Endodermal cell (in vitro differentiated cells): Measurements from ENCODE around the gene CST1. TPM values are rescaled to one million over a fixed set of nuclear protein-coding genes. Genes with fewer than 3 reads are reported as not detected.
"Not testable (repeated sequence)": the region's sequence is repeated elsewhere in the genome, so short reads cannot be mapped to it uniquely, and the experiment has no call there.

Experiments used
- DNase-seq: peaks from one replicate; pipeline ENCODE4 v3.0.0-alpha.2; 2017
- H3K27ac ChIP-seq: 2 replicates; pipeline ENCODE4 v1.5.1; 2013; ENCODE audit warnings: mild to moderate bottlenecking, low read depth, low read length, moderate library complexity
- H3K27me3 ChIP-seq: 2 replicates; pipeline ENCODE4 v1.6.1; 2013; ENCODE audit warnings: mild to moderate bottlenecking, low read length, moderate library complexity; ENCODE audit not compliant: insufficient read depth, control insufficient read depth, poor library complexity, severe bottlenecking
- H3K36me3 ChIP-seq: 2 replicates; pipeline ENCODE4 v1.7.0; 2013; ENCODE audit warnings: mild to moderate bottlenecking, low read length, moderate library complexity; ENCODE audit not compliant: control insufficient read depth, insufficient read depth
- H3K4me1 ChIP-seq: one replicate; pipeline ENCODE4 v1.7.0; 2013; ENCODE audit warnings: low read length; ENCODE audit not compliant: control insufficient read depth, insufficient read depth
- H3K4me3 ChIP-seq: 2 replicates; pipeline ENCODE4 v1.5.1; 2013; ENCODE audit warnings: mild to moderate bottlenecking, low read length, moderate library complexity
- H3K9ac ChIP-seq: 2 replicates; pipeline ENCODE4 v1.6.1; 2013; ENCODE audit warnings: mild to moderate bottlenecking, low read length, moderate library complexity; ENCODE audit not compliant: poor library complexity, severe bottlenecking; ENCODE audit errors: extremely low read depth
- H3K9me3 ChIP-seq: 2 replicates; pipeline ENCODE4 v1.6.1; 2013; ENCODE audit warnings: mild to moderate bottlenecking, low read length, moderate library complexity; ENCODE audit not compliant: control insufficient read depth
- H3K27ac Mint-ChIP-seq: 2 replicates; pipeline ENCODE4 v1.8.0; 2020; ENCODE audit warnings: mixed read lengths
- H3K27me3 Mint-ChIP-seq: 2 replicates; pipeline ENCODE4 v1.8.0; 2021; ENCODE audit warnings: mild to moderate bottlenecking, mixed read lengths; ENCODE audit not compliant: insufficient read depth
- H3K36me3 Mint-ChIP-seq: 2 replicates; pipeline ENCODE4 v1.8.0; 2020; ENCODE audit warnings: low read depth, mixed read lengths
- H3K4me1 Mint-ChIP-seq: 2 replicates; pipeline ENCODE4 v1.8.0; 2020; ENCODE audit warnings: mixed read lengths
- H3K4me3 Mint-ChIP-seq: 2 replicates; pipeline ENCODE4 v1.8.0; 2020; ENCODE audit warnings: mild to moderate bottlenecking, moderate library complexity, mixed read lengths
- H3K9me3 Mint-ChIP-seq: 2 replicates; pipeline ENCODE4 v1.8.0; 2020; ENCODE audit warnings: mild to moderate bottlenecking, mixed read lengths
- WGBS, 2 experiments: methylation state at CpG; one replicate each; pipeline versions ENCODE4 v1.1.5 to v1.1.7; 2013; ENCODE audit warnings: missing lambda C conversion rate in 2 of 2, mixed read lengths in 1 of 2; ENCODE audit not compliant: insufficient coverage in 1 of 2, insufficient read length in 1 of 2; 5-methylcytosine and 5-hydroxymethylcytosine counted together
- long read RNA-seq, 4 experiments: library from polyadenylated mRNA in 2 of 4; library from RNA in 1 of 4; library from capped mRNA in 1 of 4; stranded (forward) in 3 of 4; unstranded in 1 of 4; transcript quantifications; one replicate each; pipeline ENCODE4 v2.0.0, GENCODE V29; 2020 to 2021; ENCODE audit warnings: inconsistent platforms in 1 of 4
- polyA plus RNA-seq, 2 experiments: library from polyadenylated mRNA; stranded (reverse); fragments of 50-300 nt; gene quantifications; one replicate each; pipeline ENCODE4 v1.2.3, GENCODE V29; 2013
- total RNA-seq, 2 donors: library from RNA; stranded (reverse); fragmentation: NEBNext Ultra II Directional in 1 of 2; extraction: Animal tissue kit (Norgen Biotek cat#: 25700) in 1 of 2; gene quantifications; 2 replicates in 1 of 2; 3 replicates in 1 of 2; pipeline ENCODE4 v1.2.1, GENCODE V29; 2021
- TF ChIP-seq, protein P1 (sequence below): fragments of 200-600 bp; sonication (generic); conservative IDR thresholded peaks from 2 replicates; pipeline ENCODE4 v1.5.0; 2021; ENCODE audit warnings: antibody characterized with exemption, mild to moderate bottlenecking

CST1 gene, protein sequence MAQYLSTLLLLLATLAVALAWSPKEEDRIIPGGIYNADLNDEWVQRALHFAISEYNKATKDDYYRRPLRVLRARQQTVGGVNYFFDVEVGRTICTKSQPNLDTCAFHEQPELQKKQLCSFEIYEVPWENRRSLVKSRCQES
- total RNA-seq: 1,000 to 10,000 TPM in 1 of 2 donors, 100 to 1,000 TPM in 1; 123 to 1,051 TPM
- polyA plus RNA-seq (2013, experiment 1 of 2): 161 TPM
- 92.8 TPM for polyA plus RNA-seq (2013, experiment 2 of 2)
- long read RNA-seq, experiment 1, transcript CST1-201 (3 exons, 760 nt): major isoform, 44 of 52 reads
- long read RNA-seq, experiment 1, partial matches to known transcripts: 2 of 52 reads
- long read RNA-seq, experiment 1, other reads (novel, unspliced or antisense): 5 of 52 reads
- long read RNA-seq, experiment 2, transcript CST1-201 (3 exons, 760 nt): major isoform, 8 of 8 reads
- long read RNA-seq, experiment 2, partial matches to known transcripts: 0 of 8 reads
- long read RNA-seq, experiment 2, other reads (novel, unspliced or antisense): 0 of 8 reads
- long read RNA-seq, experiment 3, transcript CST1-201 (3 exons, 760 nt): major isoform, 340 of 353 reads
- long read RNA-seq, experiment 3, partial matches to known transcripts: 5 of 353 reads
- long read RNA-seq, experiment 3, other reads (novel, unspliced or antisense): 8 of 353 reads
- long read RNA-seq, experiment 4, transcript CST1-201 (3 exons, 760 nt): major isoform, 17 of 18 reads
- long read RNA-seq, experiment 4, partial matches to known transcripts: 1 of 18 reads
- long read RNA-seq, experiment 4, other reads (novel, unspliced or antisense): 0 of 18 reads

DNA sequence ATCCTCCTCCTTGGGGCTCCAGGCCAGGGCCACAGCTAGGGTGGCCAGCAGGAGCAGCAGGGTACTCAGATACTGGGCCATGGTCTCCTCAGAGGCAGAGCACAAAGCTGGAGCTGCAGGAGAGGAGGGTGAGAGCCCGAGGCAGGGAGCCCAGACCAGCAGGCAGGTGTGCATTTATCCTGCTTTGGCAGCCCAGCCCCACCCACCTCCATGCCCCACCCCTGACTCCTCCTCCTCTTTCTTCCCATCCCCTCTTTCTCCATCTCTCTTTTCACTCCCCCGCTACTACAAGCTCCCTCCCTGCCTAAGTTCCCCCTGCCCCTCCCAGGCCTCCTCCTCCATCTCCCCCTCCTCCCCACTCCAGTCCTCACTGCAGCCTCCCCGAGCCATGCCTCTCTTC is at the start of gene CST1:
Gene CST1, minus strand, starts transcription at position 150 of the 400 bp plus-strand sequence. Its CDS starts 69 bp downstream, at position 81.
- H3K4me1 ChIP-seq, H3K36me3 ChIP-seq, H3K27ac Mint-ChIP-seq, H3K4me3 ChIP-seq, DNase-seq, H3K9me3 ChIP-seq, H3K27ac ChIP-seq, H3K9me3 Mint-ChIP-seq, H3K27me3 ChIP-seq, H3K9ac ChIP-seq: not testable (repeated sequence)
- peaks cover 63% of the 10 kb centered on the region for H3K4me1 Mint-ChIP-seq
- peaks cover 38% of the 10 kb centered on the region for H3K27me3 Mint-ChIP-seq
- WGBS, 2 experiments: 85% methylated on average over 2 of the region's 3 CpGs; no CpG with 5 or more reads in 1 of the 2 experiments
- peaks cover 26% of the 10 kb centered on the region for H3K36me3 Mint-ChIP-seq
- peak within 1 kb of the TSS; percentile 77 for H3K4me3 Mint-ChIP-seq

DNA sequence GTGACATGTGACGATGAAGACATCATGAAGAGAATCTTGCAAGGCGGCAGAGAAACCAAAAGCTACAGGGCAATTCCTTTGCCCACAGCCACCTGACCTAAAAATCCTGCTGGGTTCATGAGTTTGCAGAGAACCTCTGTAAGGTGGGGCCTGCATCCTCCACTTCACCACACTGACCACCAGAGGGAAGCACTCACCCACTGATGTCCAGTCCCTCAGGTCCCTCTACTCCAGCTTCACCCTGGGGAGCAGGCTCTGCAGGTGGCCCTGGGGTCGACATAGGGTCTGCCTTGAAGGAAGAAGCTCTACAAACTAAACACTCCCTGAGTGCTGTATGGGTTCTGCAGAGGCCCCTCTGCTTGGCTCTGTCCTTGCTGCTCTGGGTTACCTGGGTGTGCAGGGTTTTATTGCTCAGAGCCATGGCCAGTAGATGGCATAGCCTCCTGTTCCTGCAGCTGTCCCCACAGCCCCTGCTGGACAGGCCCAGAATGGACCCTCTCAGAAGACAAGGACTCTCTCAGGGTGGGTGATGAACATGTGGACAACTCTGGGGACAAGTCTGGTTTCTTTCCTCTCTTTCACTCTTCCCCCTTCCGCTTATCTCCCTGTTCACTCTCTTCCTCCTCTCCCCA is 48.6 kb upstream of the CST1 start:
- TF ChIP-seq, protein P1, sequence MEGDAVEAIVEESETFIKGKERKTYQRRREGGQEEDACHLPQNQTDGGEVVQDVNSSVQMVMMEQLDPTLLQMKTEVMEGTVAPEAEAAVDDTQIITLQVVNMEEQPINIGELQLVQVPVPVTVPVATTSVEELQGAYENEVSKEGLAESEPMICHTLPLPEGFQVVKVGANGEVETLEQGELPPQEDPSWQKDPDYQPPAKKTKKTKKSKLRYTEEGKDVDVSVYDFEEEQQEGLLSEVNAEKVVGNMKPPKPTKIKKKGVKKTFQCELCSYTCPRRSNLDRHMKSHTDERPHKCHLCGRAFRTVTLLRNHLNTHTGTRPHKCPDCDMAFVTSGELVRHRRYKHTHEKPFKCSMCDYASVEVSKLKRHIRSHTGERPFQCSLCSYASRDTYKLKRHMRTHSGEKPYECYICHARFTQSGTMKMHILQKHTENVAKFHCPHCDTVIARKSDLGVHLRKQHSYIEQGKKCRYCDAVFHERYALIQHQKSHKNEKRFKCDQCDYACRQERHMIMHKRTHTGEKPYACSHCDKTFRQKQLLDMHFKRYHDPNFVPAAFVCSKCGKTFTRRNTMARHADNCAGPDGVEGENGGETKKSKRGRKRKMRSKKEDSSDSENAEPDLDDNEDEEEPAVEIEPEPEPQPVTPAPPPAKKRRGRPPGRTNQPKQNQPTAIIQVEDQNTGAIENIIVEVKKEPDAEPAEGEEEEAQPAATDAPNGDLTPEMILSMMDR: peak; percentile 90
- H3K36me3 ChIP-seq, H3K9ac ChIP-seq, H3K9me3 ChIP-seq, H3K4me3 ChIP-seq, H3K27ac Mint-ChIP-seq, H3K27ac ChIP-seq, H3K27me3 Mint-ChIP-seq, H3K4me1 ChIP-seq, H3K36me3 Mint-ChIP-seq, H3K27me3 ChIP-seq, H3K9me3 Mint-ChIP-seq, H3K4me3 Mint-ChIP-seq: not testable (repeated sequence)
- 55 to 75% methylated on average over 2 to 4 of the region's 4 CpGs for WGBS, 2 experiments
- peak; percentile 82 for DNase-seq
- peaks cover 33% of the 10 kb centered on the region for H3K4me1 Mint-ChIP-seq

DNA sequence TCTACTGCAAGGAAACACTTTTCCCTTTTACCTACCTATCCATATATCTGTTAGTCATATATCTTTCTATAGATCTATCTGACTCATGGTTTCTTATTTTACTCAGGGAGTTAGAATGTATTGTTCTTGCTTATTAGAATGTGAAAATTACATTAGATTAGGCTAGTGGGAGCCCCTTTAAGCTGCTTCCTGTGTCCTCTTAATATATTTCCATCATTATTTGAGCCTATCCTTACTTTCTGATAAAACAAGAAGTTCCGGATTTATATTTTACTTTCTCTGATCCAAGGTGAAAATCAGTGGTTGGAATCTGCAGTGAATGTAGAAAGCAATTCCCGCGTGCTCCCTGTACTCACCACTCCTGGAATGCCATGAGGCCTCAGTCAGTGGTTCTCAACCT is 44.8 kb upstream of the CST1 start:
- no peaks in the 10 kb centered on the region for H3K36me3 Mint-ChIP-seq
- H3K4me3 ChIP-seq: no peak overlapping the region
- WGBS, 2 experiments: 97% methylated on average over 3 of the region's 3 CpGs; no CpG with 5 or more reads in 1 of the 2 experiments
- H3K27ac ChIP-seq: no peak overlapping the region
- no peak overlapping the region for H3K9ac ChIP-seq
- TF ChIP-seq, protein P1: no peak
- DNase-seq: no peak
- peaks cover 28% of the 10 kb centered on the region for H3K4me1 Mint-ChIP-seq
- H3K36me3 ChIP-seq: no peaks in the 10 kb centered on the region
- H3K27me3 ChIP-seq: no peaks in the 10 kb centered on the region
- H3K4me3 Mint-ChIP-seq: no peak overlapping the region
- no peaks in the 10 kb centered on the region for H3K9me3 Mint-ChIP-seq
- peaks cover 13% of the 10 kb centered on the region for H3K27me3 Mint-ChIP-seq
- no peaks in the 10 kb centered on the region for H3K9me3 ChIP-seq
- no peaks in the 10 kb centered on the region for H3K4me1 ChIP-seq
- H3K27ac Mint-ChIP-seq: no peak overlapping the region
